Measurements from ENCODE around the gene RUSF1.

Gene RUSF1

GRCh38 chr16:31477220-31478216, 30.7 kb downstream of the RUSF1 start:
- Histone ChIP-seq H3K4me3 (ENCODE audit: insufficient read depth, low read length, poor library complexity, severe bottlenecking) (no peak overlapping the region), H3K9me2 (replicated peaks; ENCODE audit: insufficient read depth, low read length) (no peaks in the 10 kb centered on the region), H3K79me2 (ENCODE audit: insufficient read depth, low read length) (no peaks in the 10 kb centered on the region), H3K36me3 (ENCODE audit: low read length) (no peaks in the 10 kb centered on the region), H3K4me2 (ENCODE audit: low read depth, low read length, poor library complexity, severe bottlenecking) (no peak overlapping the region), H3K9me3 (ENCODE audit: insufficient read depth, low read length) (no peaks in the 10 kb centered on the region), H3F3A (ENCODE audit: insufficient read depth) (no peaks in the 10 kb centered on the region), H3K27ac (ENCODE audit: low read depth, low read length) (no peak overlapping the region), H3K9ac (ENCODE audit: low read length) (no peak overlapping the region), H2AFZ (ENCODE audit: low read depth, low read length, severe bottlenecking) (no peak overlapping the region), H3K27me3 (ENCODE audit: low read length) (no peaks in the 10 kb centered on the region), H4K20me1 (ENCODE audit: low read depth, low read length) (no peaks in the 10 kb centered on the region)
- no peak for TF ChIP-seq CTCF (IDR thresholded peaks at IDR 0.05; ENCODE audit: insufficient read depth, low read length, poor library complexity, severe bottlenecking)
- TF ChIP-seq EZH2phosphoT487 (conservative IDR thresholded peaks at IDR 0.05; ENCODE audit: low read length): no peak

- Histone ChIP-seq H3K27me3 (ENCODE audit: low read length) (no peaks in the 10 kb centered on the region), H3K27ac (ENCODE audit: low read depth, low read length) (no peak overlapping the region), H3F3A (ENCODE audit: insufficient read depth) (no peaks in the 10 kb centered on the region), H3K9ac (ENCODE audit: low read length) (no peak overlapping the region), H2AFZ (ENCODE audit: low read depth, low read length, severe bottlenecking) (no peak overlapping the region), H4K20me1 (ENCODE audit: low read depth, low read length) (no peaks in the 10 kb centered on the region), H3K36me3 (ENCODE audit: low read length) (no peaks in the 10 kb centered on the region), H3K4me2 (ENCODE audit: low read depth, low read length, poor library complexity, severe bottlenecking) (no peak overlapping the region), H3K9me2 (replicated peaks; ENCODE audit: insufficient read depth, low read length) (no peaks in the 10 kb centered on the region), H3K9me3 (ENCODE audit: insufficient read depth, low read length) (no peaks in the 10 kb centered on the region), H3K4me3 (ENCODE audit: insufficient read depth, low read length, poor library complexity, severe bottlenecking) (no peak overlapping the region), H3K79me2 (ENCODE audit: insufficient read depth, low read length) (no peaks in the 10 kb centered on the region)
- TF ChIP-seq CTCF (IDR thresholded peaks at IDR 0.05; ENCODE audit: insufficient read depth, low read length, poor library complexity, severe bottlenecking) (no peak), EZH2phosphoT487 (conservative IDR thresholded peaks at IDR 0.05; ENCODE audit: low read length) (no peak)
Observed at GRCh38 chr16:31476303-31477219, 31.6 kb downstream of the RUSF1 start.

GRCh38 chr16:31475946-31476302, 32.3 kb downstream of the RUSF1 start:
- Histone ChIP-seq H3K36me3 (ENCODE audit: low read length) (no peaks in the 10 kb centered on the region), H3K4me3 (ENCODE audit: insufficient read depth, low read length, poor library complexity, severe bottlenecking) (no peak overlapping the region), H3K9me2 (replicated peaks; ENCODE audit: insufficient read depth, low read length) (no peaks in the 10 kb centered on the region), H3F3A (ENCODE audit: insufficient read depth) (no peaks in the 10 kb centered on the region), H3K9me3 (ENCODE audit: insufficient read depth, low read length) (no peaks in the 10 kb centered on the region), H4K20me1 (ENCODE audit: low read depth, low read length) (no peaks in the 10 kb centered on the region), H3K9ac (ENCODE audit: low read length) (no peak overlapping the region), H2AFZ (ENCODE audit: low read depth, low read length, severe bottlenecking) (no peak overlapping the region), H3K27me3 (ENCODE audit: low read length) (no peaks in the 10 kb centered on the region), H3K27ac (ENCODE audit: low read depth, low read length) (no peak overlapping the region), H3K79me2 (ENCODE audit: insufficient read depth, low read length) (no peaks in the 10 kb centered on the region), H3K4me2 (ENCODE audit: low read depth, low read length, poor library complexity, severe bottlenecking) (no peak overlapping the region)
- no peak for TF ChIP-seq EZH2phosphoT487 (conservative IDR thresholded peaks at IDR 0.05; ENCODE audit: low read length)
- no peak for TF ChIP-seq CTCF (IDR thresholded peaks at IDR 0.05; ENCODE audit: insufficient read depth, low read length, poor library complexity, severe bottlenecking)
